ENCODE results near the gene B3GNT8. TPM values are rescaled to one million over a fixed set of nuclear protein-coding genes. Genes with fewer than 3 reads are reported as not detected.

Gene B3GNT8
- total RNA-seq, 1 experiment from 2014 or later, result not detected

- ChIA-PET CTCF (no interaction called here), RAD21 (ENCODE audit: low non-redundant PET in 1 of 2, low total read pairs in 2 of 2, uncharacterized antibody in 2 of 2, unreplicated experiment in 2 of 2) (no interaction called here), POLR2A (interaction anchor here (1.5 kb wide), 1 partner anchor 10 kb away, joined by 4 read pairs; no protein-coding TSS in a partner anchor)
- H3K9ac ChIP-seq (ENCODE audit: low read length), result no peak overlapping the region
- BruUV-seq (replicated peaks), result no TSS peak
- TF ChIP-seq POLR2AphosphoS5 (IDR thresholded peaks at IDR 0.05; ENCODE audit: low read depth, low read length), result no peak
- TF ChIP-seq CBX3 (IDR thresholded peaks at IDR 0.05; ENCODE audit: low read depth), result no peak
- no peak for TF ChIP-seq ZNF274 (IDR thresholded peaks at IDR 0.05; ENCODE audit: low read depth, low read length)
- no peak for TF ChIP-seq POLR2A (IDR thresholded peaks at IDR 0.05; ENCODE audit: borderline replicate concordance, extremely low read depth, insufficient read depth, insufficient read length)
- TF ChIP-seq SIN3A (IDR thresholded peaks at IDR 0.05; ENCODE audit: low read depth), result no peak
- TF ChIP-seq JUND (IDR thresholded peaks at IDR 0.05), result no peak
- TF ChIP-seq, protein P1, sequence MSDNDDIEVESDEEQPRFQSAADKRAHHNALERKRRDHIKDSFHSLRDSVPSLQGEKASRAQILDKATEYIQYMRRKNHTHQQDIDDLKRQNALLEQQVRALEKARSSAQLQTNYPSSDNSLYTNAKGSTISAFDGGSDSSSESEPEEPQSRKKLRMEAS (IDR thresholded peaks at IDR 0.05), result no peak
- no peak for TF ChIP-seq ZFX (IDR thresholded peaks at IDR 0.05)
- TF ChIP-seq EGR1 (IDR thresholded peaks at IDR 0.05; ENCODE audit: low read depth), result no peak
- TF ChIP-seq, protein P2, sequence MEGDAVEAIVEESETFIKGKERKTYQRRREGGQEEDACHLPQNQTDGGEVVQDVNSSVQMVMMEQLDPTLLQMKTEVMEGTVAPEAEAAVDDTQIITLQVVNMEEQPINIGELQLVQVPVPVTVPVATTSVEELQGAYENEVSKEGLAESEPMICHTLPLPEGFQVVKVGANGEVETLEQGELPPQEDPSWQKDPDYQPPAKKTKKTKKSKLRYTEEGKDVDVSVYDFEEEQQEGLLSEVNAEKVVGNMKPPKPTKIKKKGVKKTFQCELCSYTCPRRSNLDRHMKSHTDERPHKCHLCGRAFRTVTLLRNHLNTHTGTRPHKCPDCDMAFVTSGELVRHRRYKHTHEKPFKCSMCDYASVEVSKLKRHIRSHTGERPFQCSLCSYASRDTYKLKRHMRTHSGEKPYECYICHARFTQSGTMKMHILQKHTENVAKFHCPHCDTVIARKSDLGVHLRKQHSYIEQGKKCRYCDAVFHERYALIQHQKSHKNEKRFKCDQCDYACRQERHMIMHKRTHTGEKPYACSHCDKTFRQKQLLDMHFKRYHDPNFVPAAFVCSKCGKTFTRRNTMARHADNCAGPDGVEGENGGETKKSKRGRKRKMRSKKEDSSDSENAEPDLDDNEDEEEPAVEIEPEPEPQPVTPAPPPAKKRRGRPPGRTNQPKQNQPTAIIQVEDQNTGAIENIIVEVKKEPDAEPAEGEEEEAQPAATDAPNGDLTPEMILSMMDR (IDR thresholded peaks at IDR 0.05 in 2 of 3, conservative IDR thresholded peaks at IDR 0.05 in 1 of 3; ENCODE audit: borderline replicate concordance in 1 of 3, insufficient read depth in 1 of 3, low read depth in 2 of 3, low read length in 2 of 3), result no peak
- no peak for TF ChIP-seq SP1 (IDR thresholded peaks at IDR 0.05; ENCODE audit: low read depth)
- no peak for TF ChIP-seq EZH2phosphoT487 (IDR thresholded peaks at IDR 0.05; ENCODE audit: borderline replicate concordance)
- no peak for TF ChIP-seq EZH2 (IDR thresholded peaks at IDR 0.05)
- no peak for TF ChIP-seq CEBPB (IDR thresholded peaks at IDR 0.05; ENCODE audit: low read depth)
- TF ChIP-seq TCF7L2 (IDR thresholded peaks at IDR 0.05; ENCODE audit: borderline replicate concordance, extremely low read depth, insufficient read depth, insufficient read length), result no peak
- TF ChIP-seq YY1 (IDR thresholded peaks at IDR 0.05; ENCODE audit: extremely low read depth, insufficient replicate concordance, low read depth, low read length), result no peak
- no peak for TF ChIP-seq ZBTB33 (IDR thresholded peaks at IDR 0.05; ENCODE audit: extremely low read depth, insufficient replicate concordance, low read length)
- TF ChIP-seq SRF (IDR thresholded peaks at IDR 0.05; ENCODE audit: low read depth), result no peak
- no peaks in the 10 kb centered on the region for H3K79me2 ChIP-seq (ENCODE audit: insufficient read depth, low read length)
- DNase-seq (ENCODE audit: low read depth, low spot score), result no peak
- ATAC-seq, result no peak
- H2AFZ ChIP-seq (ENCODE audit: low read depth, low read length, poor library complexity, severe bottlenecking), result no peak overlapping the region
- H3K4me1 ChIP-seq (ENCODE audit: control insufficient read depth in 1 of 2, insufficient read depth in 2 of 2, low read length in 2 of 2), result peaks cover 0 to 5% of the 10 kb centered on the region in 2 experiments; a peak in 2 of 4 replicates
- H4K20me1 ChIP-seq (ENCODE audit: insufficient read depth), result no peaks in the 10 kb centered on the region
- no peak overlapping the region for H3K4me2 ChIP-seq (ENCODE audit: low read length)
- H3K9me3 ChIP-seq (ENCODE audit: control insufficient read depth in 1 of 2, insufficient read depth in 1 of 2, low read depth in 1 of 2, low read length in 2 of 2), result no peaks in the 10 kb centered on the region
- H3K36me3 ChIP-seq (ENCODE audit: control insufficient read depth in 1 of 2, insufficient read depth in 2 of 2, low read length in 2 of 2), result peaks cover 0 to 12% of the 10 kb centered on the region in 2 experiments; a peak in 2 of 4 replicates
- intact Hi-C loops (cut with micrococcal nuclease), result no loop called here
- H3K4me3 ChIP-seq (replicated peaks in 1 of 2; ENCODE audit: low read depth in 1 of 2, low read length in 2 of 2), result no peak overlapping the region
- no peaks in the 10 kb centered on the region for H3K9me2 ChIP-seq (ENCODE audit: insufficient read depth)
- H3K27me3 ChIP-seq (ENCODE audit: insufficient read depth, low read length), result no peaks in the 10 kb centered on the region
- H3K27ac ChIP-seq (ENCODE audit: low read depth, low read length), result no peak overlapping the region
Measured at GRCh38 chr19:41427647-41428480, 690 bp upstream of the B3GNT8 start.

Data from HCT116 (cell line).